GM12872 (cell line): ENCODE data around the gene SH2B3.

Source experiments
- TF ChIP-seq, protein P1 (sequence below): IDR thresholded peaks from 3 replicates; pipeline ENCODE4 v1.5.1; 2011; ENCODE audit warnings: low read depth, mild to moderate bottlenecking, low read length, moderate library complexity; ENCODE audit not compliant: insufficient read depth

SH2B3 gene

DNA sequence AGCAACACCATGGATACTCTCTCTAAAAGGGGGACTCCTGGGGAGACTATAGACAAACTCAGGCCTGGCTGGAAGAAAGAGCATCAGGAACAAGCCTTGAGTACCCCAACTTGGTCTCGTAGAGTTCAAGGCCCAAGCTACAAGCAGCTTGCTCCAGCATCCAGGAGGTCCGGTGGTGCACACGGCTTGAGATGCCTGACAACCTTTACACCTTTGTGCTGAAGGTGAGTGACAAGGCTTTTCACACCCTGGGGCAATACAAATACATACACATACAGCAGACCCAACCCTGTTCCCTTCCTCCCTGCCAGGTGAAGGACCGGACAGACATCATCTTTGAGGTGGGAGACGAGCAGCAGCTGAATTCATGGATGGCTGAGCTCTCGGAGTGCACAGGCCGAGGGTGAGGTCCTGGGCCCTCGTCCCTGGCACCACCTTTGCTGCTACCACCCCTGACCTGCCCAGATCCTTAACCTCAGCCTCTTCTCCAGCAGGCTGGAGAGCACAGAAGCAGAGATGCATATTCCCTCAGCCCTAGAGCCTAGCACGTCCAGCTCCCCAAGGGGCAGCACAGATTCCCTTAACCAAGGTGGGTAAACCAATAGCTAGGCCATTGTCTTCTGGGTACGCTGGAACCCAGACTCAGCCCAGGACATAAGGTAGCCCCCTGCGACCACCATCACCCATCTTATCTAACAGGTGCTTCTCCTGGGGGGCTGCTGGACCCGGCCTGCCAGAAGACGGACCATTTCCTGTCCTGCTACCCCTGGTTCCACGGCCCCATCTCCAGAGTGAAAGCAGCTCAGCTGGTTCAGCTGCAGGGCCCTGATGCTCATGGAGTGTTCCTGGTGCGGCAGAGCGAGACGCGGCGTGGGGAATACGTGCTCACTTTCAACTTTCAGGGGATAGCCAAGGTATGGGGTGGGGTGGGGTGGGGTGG, 41.2 kb downstream of the SH2B3 start:
- TF ChIP-seq, protein P1, sequence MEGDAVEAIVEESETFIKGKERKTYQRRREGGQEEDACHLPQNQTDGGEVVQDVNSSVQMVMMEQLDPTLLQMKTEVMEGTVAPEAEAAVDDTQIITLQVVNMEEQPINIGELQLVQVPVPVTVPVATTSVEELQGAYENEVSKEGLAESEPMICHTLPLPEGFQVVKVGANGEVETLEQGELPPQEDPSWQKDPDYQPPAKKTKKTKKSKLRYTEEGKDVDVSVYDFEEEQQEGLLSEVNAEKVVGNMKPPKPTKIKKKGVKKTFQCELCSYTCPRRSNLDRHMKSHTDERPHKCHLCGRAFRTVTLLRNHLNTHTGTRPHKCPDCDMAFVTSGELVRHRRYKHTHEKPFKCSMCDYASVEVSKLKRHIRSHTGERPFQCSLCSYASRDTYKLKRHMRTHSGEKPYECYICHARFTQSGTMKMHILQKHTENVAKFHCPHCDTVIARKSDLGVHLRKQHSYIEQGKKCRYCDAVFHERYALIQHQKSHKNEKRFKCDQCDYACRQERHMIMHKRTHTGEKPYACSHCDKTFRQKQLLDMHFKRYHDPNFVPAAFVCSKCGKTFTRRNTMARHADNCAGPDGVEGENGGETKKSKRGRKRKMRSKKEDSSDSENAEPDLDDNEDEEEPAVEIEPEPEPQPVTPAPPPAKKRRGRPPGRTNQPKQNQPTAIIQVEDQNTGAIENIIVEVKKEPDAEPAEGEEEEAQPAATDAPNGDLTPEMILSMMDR: no peak

DNA sequence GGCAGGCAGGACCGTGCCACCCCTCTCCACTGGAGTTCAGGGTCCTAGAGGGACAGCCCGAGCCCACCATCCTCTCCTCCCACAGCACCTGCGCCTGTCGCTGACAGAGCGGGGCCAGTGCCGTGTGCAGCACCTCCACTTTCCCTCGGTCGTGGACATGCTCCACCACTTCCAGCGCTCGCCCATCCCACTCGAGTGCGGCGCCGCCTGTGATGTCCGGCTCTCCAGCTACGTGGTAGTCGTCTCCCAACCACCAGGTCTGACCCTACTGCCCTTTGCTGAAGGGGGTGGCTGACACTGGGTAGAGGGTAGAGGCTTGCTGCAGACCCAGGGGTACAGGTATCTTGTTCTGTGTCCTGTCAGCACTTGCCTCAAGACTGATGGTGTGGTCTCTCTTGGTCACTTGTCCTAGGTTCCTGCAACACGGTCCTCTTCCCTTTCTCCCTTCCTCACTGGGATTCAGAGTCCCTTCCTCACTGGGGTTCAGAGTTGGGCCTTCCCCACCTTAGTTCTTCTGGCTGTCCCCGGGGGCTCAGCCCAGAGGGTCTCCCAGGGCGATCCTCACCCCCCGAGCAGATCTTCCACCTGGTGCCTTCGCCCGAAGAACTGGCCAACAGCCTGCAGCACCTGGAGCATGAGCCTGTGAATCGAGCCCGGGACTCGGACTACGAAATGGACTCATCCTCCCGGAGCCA, 42.0 kb downstream of the SH2B3 start:
- TF ChIP-seq, protein P1: no peak

DNA sequence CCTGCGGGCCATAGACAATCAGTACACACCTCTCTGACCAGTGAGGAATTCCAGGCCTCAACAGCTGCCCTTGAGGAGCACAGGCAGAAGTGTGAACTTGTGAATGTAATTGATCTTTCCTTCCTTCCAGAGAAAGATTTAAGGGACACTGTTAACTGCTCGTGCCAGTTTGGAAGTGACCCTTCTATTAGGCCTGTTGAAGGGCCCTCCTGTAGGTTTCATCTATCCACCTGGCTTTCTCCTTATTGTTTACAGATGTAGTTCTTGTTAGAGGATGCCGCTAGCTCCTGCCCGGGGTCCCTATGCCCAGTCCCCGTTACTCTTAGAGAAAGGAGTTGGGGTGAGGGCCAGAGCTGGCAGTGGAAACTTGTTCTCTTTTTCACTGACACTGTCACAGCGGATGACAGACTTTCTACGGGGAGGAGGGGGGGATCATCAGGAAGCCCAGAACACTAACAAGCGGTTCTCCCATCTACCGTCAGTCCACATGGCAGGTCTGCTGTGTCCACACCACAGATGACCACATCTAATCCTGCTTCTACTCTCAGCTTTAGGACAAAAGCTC, 42.6 kb downstream of the SH2B3 start:
- TF ChIP-seq, protein P1: no peak

DNA sequence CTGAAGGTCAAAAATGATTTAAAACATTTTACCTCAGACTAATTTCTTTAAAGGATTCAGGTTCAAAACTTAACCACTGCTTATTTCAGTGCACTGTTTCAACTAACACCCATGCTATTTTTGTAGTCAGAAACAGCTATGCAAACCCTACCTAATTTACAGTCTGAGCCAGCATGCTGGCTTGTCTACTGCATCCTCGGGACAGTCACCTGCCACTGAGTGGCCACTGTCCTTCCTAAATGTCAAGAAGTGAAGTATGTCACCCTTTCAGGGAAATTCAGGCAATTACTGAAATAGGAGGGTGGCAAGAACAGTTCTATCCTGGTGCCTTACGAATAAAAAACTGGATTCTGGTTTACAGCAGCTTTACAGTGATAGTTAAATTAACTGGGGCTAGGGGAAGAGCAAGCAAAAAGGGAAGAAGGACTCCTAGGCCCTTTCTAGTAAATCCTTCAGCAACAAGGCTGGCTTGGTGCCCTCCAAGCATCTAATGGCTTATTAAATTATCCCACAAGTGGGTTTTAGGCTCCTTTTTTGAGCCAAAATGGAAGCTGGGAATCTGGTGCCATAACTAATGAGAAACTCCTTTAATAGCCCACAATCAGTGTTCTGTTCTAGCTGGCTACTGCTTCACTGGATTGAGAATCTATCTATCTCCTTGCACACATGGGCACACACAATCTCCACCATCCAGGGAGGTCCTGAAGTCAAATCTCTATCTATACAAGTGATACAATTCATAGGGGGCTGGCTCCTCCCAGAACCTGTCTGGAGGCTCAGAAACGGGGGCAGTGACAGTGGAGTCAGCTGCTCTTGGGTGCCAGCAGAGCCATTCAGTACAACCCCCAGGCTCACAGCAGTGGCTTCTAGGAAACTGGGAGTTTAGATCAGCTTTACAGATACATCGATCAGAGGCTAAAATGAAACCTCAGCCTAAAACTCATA, 43.4 kb downstream of the SH2B3 start:
- TF ChIP-seq, protein P1: no peak

DNA sequence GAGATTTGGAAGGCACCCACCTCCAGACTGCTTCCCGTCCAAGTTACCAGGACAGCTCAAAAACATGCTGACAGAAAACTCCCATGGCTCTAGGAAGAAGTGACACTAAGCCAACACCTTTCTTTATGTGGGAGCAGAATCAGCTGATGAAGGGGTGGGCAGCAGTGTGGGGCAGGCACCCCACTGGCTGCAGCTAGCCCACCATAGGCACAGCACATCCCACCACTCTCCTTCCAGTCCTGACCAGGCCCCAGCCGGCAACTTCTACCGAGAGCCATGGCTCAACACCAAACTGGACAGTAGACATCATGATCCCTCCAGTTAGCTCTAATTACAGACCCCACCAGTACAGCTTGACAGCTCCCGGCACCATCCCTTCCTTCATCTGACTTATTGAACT, 45.0 kb downstream of the SH2B3 start:
- TF ChIP-seq, protein P1: no peak

DNA sequence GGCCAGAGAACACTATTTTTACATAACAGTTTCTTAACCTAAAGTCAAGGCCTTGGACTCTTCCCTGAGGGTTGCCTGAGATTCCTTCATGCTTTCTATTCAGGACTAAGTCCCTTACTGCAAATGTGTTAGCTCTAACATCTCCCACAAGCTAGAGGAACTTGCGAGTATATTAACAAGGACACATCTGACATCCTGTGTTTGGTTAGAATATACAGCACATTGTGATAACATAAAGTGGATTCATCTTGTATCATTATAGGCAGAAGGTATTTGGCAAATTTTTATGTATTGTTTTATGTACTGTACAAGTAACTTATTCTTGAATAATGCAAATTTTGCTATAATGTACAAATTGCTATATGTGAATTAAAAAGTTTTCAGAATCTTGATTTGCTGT, 45.5 kb downstream of the SH2B3 start:
- TF ChIP-seq, protein P1: no peak
